HL-60 (cell line): ENCODE data around the gene SMARCA1.

ENCODE experiments used
- GABPA ChIP-seq: IDR thresholded peaks from 2 replicates; pipeline ENCODE4 v1.6.1; 2012; ENCODE audit warnings: low read depth
- POLR2AphosphoS5 ChIP-seq: IDR thresholded peaks from 2 replicates; pipeline ENCODE4 v1.6.1; 2012; ENCODE audit warnings: low read depth
- REST ChIP-seq: IDR thresholded peaks from 2 replicates; pipeline ENCODE4 v1.6.1; 2012; ENCODE audit warnings: low read depth; ENCODE audit not compliant: insufficient replicate concordance
- SPI1 ChIP-seq: IDR thresholded peaks from 2 replicates; pipeline ENCODE4 v1.6.1; 2012; ENCODE audit warnings: low read depth, mild to moderate bottlenecking, borderline replicate concordance
- TF ChIP-seq, protein P1 (sequence below): IDR thresholded peaks from one replicate; pipeline ENCODE4 v1.5.1; 2011; ENCODE audit warnings: low read length, control low read depth, inconsistent platforms; ENCODE audit not compliant: insufficient read depth

DNA sequence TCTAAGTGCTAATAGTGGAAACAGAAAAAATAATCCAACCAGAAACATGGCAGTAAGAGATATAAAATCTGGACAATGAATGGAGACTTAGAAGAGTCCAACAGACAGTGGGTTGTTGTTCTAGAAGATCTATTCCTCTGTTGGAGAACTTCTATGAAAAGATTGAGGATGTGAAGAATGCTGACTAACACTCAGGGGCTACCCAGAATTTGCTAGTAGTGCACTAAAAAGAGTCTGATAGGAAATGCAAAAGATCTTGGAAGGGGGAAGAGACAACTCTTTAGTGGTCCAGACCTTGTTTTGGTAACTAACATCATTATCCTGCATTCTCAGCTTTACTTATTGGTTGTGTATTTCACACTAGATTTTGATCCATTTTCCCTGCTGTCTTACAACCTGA lies 77.9 kb downstream of the SMARCA1 start:
- TF ChIP-seq, protein P1, sequence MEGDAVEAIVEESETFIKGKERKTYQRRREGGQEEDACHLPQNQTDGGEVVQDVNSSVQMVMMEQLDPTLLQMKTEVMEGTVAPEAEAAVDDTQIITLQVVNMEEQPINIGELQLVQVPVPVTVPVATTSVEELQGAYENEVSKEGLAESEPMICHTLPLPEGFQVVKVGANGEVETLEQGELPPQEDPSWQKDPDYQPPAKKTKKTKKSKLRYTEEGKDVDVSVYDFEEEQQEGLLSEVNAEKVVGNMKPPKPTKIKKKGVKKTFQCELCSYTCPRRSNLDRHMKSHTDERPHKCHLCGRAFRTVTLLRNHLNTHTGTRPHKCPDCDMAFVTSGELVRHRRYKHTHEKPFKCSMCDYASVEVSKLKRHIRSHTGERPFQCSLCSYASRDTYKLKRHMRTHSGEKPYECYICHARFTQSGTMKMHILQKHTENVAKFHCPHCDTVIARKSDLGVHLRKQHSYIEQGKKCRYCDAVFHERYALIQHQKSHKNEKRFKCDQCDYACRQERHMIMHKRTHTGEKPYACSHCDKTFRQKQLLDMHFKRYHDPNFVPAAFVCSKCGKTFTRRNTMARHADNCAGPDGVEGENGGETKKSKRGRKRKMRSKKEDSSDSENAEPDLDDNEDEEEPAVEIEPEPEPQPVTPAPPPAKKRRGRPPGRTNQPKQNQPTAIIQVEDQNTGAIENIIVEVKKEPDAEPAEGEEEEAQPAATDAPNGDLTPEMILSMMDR = no peak
- TF ChIP-seq POLR2AphosphoS5 (no peak), REST (no peak), SPI1 (no peak), GABPA (no peak)
